ENCODE data around the gene GALNT10. TPM values are rescaled to one million over a fixed set of nuclear protein-coding genes. Genes with fewer than 3 reads are reported as not detected.

GALNT10 gene
- total and polyA plus RNA-seq, 2 donors (not counting 1 experiment from before 2014, with no cell fraction given): 18.3 to 35.8 TPM

GRCh38 chr5:154276261-154276972 lies 85.9 kb downstream of the GALNT10 start:
- Histone ChIP-seq H3K4me2 (ENCODE audit: extremely low read depth, insufficient read depth, low read length) (no peak overlapping the region), H3K4me3 (replicated peaks in 1 of 4; ENCODE audit: control extremely low read depth in 1 of 4, insufficient read depth in 1 of 4, low read depth in 3 of 4, low read length in 4 of 4) (no peak overlapping the region), H3K36me3 (ENCODE audit: control insufficient read depth, insufficient read depth, low read length) (no peaks in the 10 kb centered on the region), H3K9me3 (ENCODE audit: control insufficient read depth, insufficient read depth, low read depth, low read length) (no peaks in the 10 kb centered on the region), H3K79me2 (ENCODE audit: control insufficient read depth, insufficient read depth, low read length) (no peaks in the 10 kb centered on the region), H2AFZ (ENCODE audit: low read length) (no peak overlapping the region), H3K4me1 (ENCODE audit: control insufficient read depth, extremely low read depth, insufficient read depth, low read length) (peaks cover 10% of the 10 kb centered on the region), H3K27me3 (ENCODE audit: control insufficient read depth, insufficient read depth, low read length) (no peaks in the 10 kb centered on the region), H3K9ac (ENCODE audit: insufficient read depth, low read length) (no peak overlapping the region), H3K27ac (ENCODE audit: insufficient read depth, low read length) (no peak overlapping the region), H4K20me1 (ENCODE audit: control insufficient read depth, extremely low read depth, insufficient read depth, low read length) (no peaks in the 10 kb centered on the region)
- no peak for TF ChIP-seq EZH2 (IDR thresholded peaks at IDR 0.05; ENCODE audit: low read length, missing control alignments)
- no peak for TF ChIP-seq CTCF (conservative IDR thresholded peaks at IDR 0.05 in 1 of 2, IDR thresholded peaks at IDR 0.05 in 1 of 2; ENCODE audit: low read depth in 1 of 2, low read length in 2 of 2)
- no peak for DNase-seq (ENCODE audit: low read depth in 2 of 2)

- peak overlapping the region; percentile 46 for H3K4me2 ChIP-seq (ENCODE audit: extremely low read depth, insufficient read depth, low read length)
Measured at GRCh38 chr5:154276973-154277331, 86.4 kb downstream of the GALNT10 start.

GRCh38 chr5:154277499-154277898 lies 87.0 kb downstream of the GALNT10 start:
- peaks cover 10% of the 10 kb centered on the region for H3K4me1 ChIP-seq (ENCODE audit: control insufficient read depth, extremely low read depth, insufficient read depth, low read length)
- no peaks in the 10 kb centered on the region for H3K9me3 ChIP-seq (ENCODE audit: control insufficient read depth, insufficient read depth, low read depth, low read length)
- H3K9ac ChIP-seq (ENCODE audit: insufficient read depth, low read length): no peak overlapping the region
- TF ChIP-seq EZH2 (IDR thresholded peaks at IDR 0.05; ENCODE audit: low read length, missing control alignments) (no peak), CTCF (conservative IDR thresholded peaks at IDR 0.05 in 1 of 2, IDR thresholded peaks at IDR 0.05 in 1 of 2; ENCODE audit: low read depth in 1 of 2, low read length in 2 of 2) (no peak)
- no peak overlapping the region for H3K27ac ChIP-seq (ENCODE audit: insufficient read depth, low read length)
- no peak overlapping the region for H2AFZ ChIP-seq (ENCODE audit: low read length)
- H3K36me3 ChIP-seq (ENCODE audit: control insufficient read depth, insufficient read depth, low read length): no peaks in the 10 kb centered on the region
- DNase-seq (ENCODE audit: low read depth in 2 of 2): no peak
- H3K4me2 ChIP-seq (ENCODE audit: extremely low read depth, insufficient read depth, low read length): peak overlapping the region; percentile 46
- H4K20me1 ChIP-seq (ENCODE audit: control insufficient read depth, extremely low read depth, insufficient read depth, low read length): no peaks in the 10 kb centered on the region
- no peaks in the 10 kb centered on the region for H3K27me3 ChIP-seq (ENCODE audit: control insufficient read depth, insufficient read depth, low read length)
- H3K4me3 ChIP-seq (replicated peaks in 1 of 4; ENCODE audit: control extremely low read depth in 1 of 4, insufficient read depth in 1 of 4, low read depth in 3 of 4, low read length in 4 of 4): no peak overlapping the region
- no peaks in the 10 kb centered on the region for H3K79me2 ChIP-seq (ENCODE audit: control insufficient read depth, insufficient read depth, low read length)

More at GRCh38 chr5:154276973-154277331, 86.4 kb downstream of the GALNT10 start:
- no peaks in the 10 kb centered on the region for H3K79me2 ChIP-seq (ENCODE audit: control insufficient read depth, insufficient read depth, low read length)
- no peak overlapping the region for H2AFZ ChIP-seq (ENCODE audit: low read length)
- no peaks in the 10 kb centered on the region for H3K9me3 ChIP-seq (ENCODE audit: control insufficient read depth, insufficient read depth, low read depth, low read length)
- DNase-seq (ENCODE audit: low read depth in 2 of 2): peak; percentile 95 to 98
- H3K9ac ChIP-seq (ENCODE audit: insufficient read depth, low read length): no peak overlapping the region
- no peak overlapping the region for H3K27ac ChIP-seq (ENCODE audit: insufficient read depth, low read length)
- H3K27me3 ChIP-seq (ENCODE audit: control insufficient read depth, insufficient read depth, low read length): no peaks in the 10 kb centered on the region
- no peak overlapping the region for H3K4me3 ChIP-seq (replicated peaks in 1 of 4; ENCODE audit: control extremely low read depth in 1 of 4, insufficient read depth in 1 of 4, low read depth in 3 of 4, low read length in 4 of 4)
- no peaks in the 10 kb centered on the region for H3K36me3 ChIP-seq (ENCODE audit: control insufficient read depth, insufficient read depth, low read length)
- H4K20me1 ChIP-seq (ENCODE audit: control insufficient read depth, extremely low read depth, insufficient read depth, low read length): no peaks in the 10 kb centered on the region
- TF ChIP-seq EZH2 (IDR thresholded peaks at IDR 0.05; ENCODE audit: low read length, missing control alignments): no peak
- no peak for TF ChIP-seq CTCF (conservative IDR thresholded peaks at IDR 0.05 in 1 of 2, IDR thresholded peaks at IDR 0.05 in 1 of 2; ENCODE audit: low read depth in 1 of 2, low read length in 2 of 2)
- H3K4me1 ChIP-seq (ENCODE audit: control insufficient read depth, extremely low read depth, insufficient read depth, low read length): peaks cover 10% of the 10 kb centered on the region

Data from fibroblast of lung (primary cell).